D721Med (cell line): ENCODE data around the gene DMRTC1B.
A peak's percentile ranks its signal among the peaks of the same experiment; 100 is the strongest.
"Not testable (repeated sequence)": the region's sequence is repeated elsewhere in the genome, so short reads cannot be mapped to it uniquely, and the experiment has no call there.

Source experiments
- DNase-seq: peaks from one replicate; pipeline ENCODE4 v3.0.0; 2011; ENCODE audit warnings: low spot score; ENCODE audit not compliant: insufficient read length
- FAIRE-seq: peaks from 2 replicates; lab custom pipeline; 2011; peaks lifted over from hg19 to GRCh38; lab: Jason Lieb, UNC
- CTCF ChIP-seq: IDR thresholded peaks from 2 replicates; pipeline ENCODE4 v1.5.1; 2012; ENCODE audit warnings: mild to moderate bottlenecking, control low read depth; ENCODE audit not compliant: insufficient read depth; ENCODE audit errors: missing control alignments

DMRTC1B gene

GRCh38 chrX:72776653-72777466, at the start of gene DMRTC1B:
Gene DMRTC1B (plus strand): TSS chrX:72776890. CDS start chrX:72845136, 68,246 bp downstream.
- DNase-seq, FAIRE-seq: not testable (repeated sequence)

DNA sequence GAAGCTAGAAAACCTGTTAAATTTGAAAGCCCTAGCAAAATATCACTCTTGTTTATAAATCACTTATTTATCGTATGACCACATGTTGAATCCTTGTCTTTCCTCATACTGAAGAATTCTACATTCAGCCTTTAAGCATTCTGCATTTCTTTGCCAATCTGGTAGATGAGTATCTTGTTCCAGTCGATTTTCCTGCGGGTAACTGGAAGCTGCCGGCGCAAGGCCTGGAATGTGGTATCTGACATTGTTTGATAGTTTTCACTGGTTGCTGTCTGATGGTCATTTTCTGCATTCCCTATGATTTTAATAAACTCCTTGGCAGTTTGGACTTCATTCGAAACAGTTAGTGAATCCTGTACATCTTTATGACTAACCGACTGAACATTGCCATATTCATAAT, 48.8 kb upstream of the DMRTC1B start:
- FAIRE-seq (no peak), DNase-seq (no peak)
- TF ChIP-seq CTCF = no peak

DNA sequence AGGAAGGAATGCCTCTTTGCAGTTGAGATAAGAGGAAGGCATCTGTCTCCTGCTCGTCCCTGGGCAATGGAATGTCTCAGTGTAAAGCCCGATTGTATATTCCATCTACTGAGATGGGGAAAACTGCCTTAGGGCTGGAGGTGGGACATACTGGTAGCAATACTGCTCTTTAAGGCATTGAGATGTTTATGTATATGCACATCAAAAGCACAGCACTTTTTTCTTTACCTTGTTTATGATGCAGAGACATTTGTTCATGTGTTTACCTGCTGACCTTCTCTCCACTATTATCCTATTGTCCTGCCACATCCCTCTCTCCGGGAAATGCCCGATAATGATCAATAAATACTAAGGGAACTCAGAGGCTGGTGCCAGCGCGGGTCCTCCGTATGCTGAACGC, 43.1 kb upstream of the DMRTC1B start:
- DNase-seq, FAIRE-seq: not testable (repeated sequence)

DNA sequence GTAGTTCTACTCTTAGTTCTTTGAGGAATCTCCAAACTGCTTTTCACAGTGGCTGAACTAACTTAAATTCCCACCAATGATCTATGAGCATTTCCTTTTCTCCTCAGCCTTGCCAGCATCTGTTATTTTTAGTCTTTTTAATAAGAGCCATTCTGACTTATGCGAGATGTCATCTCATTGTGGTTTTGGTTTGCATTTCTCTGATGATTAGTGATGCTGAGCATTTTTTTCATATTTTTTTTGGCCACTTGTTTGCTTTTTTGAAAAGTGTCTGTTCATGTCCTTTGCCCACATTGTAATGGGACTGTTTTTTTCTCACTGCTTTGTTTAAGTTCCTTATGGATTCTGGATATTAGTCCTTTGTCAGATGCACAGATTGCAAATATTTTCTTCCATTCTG, 41.1 kb upstream of the DMRTC1B start:
- no peak for TF ChIP-seq CTCF

DNA sequence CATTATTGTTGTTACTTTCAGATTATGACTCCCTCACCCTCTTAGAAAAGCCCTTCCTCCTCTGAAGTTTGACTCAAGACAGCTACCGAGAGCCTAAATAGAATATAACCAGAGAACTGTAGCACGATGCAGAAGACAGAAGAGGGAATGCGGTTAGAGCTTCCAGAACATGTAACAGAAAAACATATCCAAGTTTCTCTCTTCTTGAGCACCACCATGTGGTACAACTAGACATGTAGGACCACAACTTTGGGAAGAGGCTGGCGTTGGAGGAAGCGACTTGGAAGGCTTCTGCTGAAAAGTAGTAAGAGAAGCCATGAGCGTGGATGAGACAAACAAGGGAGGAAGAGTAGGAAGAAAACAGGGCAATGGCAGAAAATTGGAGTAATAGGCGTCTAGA, 31.1 kb upstream of the DMRTC1B start:
- not testable (repeated sequence) for FAIRE-seq, DNase-seq

More for the DNA sequence above, 41.1 kb upstream of the DMRTC1B start:
- DNase-seq (no peak), FAIRE-seq (no peak)

- not testable (repeated sequence) for FAIRE-seq, DNase-seq
These were observed 28.1 kb upstream of the DMRTC1B start for GRCh38 chrX:72748545-72748944.

DNA sequence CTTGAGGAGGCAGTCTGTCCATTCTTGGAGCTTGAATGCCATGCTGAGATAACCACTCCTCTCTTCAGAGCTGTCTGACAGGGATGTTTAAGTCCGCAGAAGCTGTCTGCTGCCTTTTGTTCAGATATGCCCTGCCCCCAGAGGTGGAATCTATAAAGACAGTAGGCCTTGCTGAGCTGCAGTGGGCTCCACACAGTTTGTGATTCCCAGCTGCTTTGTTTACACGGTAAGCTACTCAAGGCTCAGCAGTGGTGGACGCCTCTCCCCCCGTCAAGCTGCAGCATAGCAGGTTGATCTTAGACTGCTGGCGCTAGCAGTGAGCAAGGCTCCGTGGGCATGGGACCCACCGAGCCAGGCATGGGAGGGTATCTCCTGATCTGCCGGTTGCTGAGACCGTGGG, 16.2 kb upstream of the DMRTC1B start:
- not testable (repeated sequence) for DNase-seq

DNA sequence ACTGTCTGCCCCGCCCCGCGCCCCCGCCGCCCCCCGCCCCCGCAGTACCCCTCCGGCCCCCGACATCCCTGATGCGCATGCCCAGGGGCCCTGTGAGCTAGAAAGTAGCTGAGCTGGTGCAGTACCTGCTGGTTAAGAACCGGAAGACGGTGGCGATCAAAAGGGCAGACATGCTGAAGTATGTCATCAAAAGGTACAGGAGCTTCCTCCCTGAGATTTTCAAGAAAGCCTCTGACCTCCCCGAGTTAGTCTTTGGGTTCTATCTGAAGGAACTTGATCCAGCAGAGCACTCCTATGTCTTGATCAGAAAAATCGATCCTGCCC, 739 bp downstream of the DMRTC1B start:
- peak; percentile 66 for FAIRE-seq
- not testable (repeated sequence) for DNase-seq

More for the DNA sequence above, 16.2 kb upstream of the DMRTC1B start:
- not testable (repeated sequence) for FAIRE-seq

GRCh38 chrX:72778146-72778545, 1.5 kb downstream of the DMRTC1B start:
- FAIRE-seq, DNase-seq: not testable (repeated sequence)

GRCh38 chrX:72782560-72782959, 5.9 kb downstream of the DMRTC1B start, which contains the start of gene FAM236B:
Gene FAM236B (minus strand): TSS chrX:72782660. CDS start chrX:72782560, 100 bp downstream.
- FAIRE-seq, DNase-seq: not testable (repeated sequence)

DNA sequence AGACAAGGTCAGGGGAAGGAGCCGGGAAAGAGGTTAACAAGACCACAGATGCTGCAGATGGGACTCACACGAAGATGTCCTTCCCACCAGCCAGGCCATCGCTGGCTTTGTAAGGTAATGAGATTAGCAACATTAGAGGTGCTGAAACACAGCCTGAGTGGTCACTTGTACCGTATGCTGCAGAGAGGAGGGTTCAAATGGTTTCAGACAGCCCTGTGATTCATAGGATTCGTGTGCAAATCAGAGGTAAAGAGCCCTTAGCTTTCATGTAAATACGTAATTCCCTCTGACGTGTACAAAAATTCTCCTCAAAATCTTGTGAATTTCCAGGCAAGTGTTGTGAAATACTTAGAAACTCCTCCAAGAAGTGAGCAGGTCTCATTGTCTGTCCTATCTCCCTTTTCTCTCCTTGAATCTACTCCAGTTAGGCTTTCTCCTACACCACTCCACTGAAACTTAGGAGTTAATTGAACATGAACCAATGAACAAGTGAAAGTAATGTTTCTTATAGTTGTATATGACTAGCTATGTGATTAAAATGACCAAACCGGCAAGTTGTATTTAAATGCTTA, 6.8 kb downstream of the DMRTC1B start:
- not testable (repeated sequence) for DNase-seq, FAIRE-seq

- not testable (repeated sequence) for DNase-seq, FAIRE-seq
These were observed 7.3 kb downstream of the DMRTC1B start for GRCh38 chrX:72783964-72784363.

GRCh38 chrX:72788142-72788541, 11.5 kb downstream of the DMRTC1B start:
- not testable (repeated sequence) for FAIRE-seq, DNase-seq

- not testable (repeated sequence) for FAIRE-seq, DNase-seq
These were observed 13.7 kb downstream of the DMRTC1B start for GRCh38 chrX:72790390-72790789.

- FAIRE-seq, DNase-seq: not testable (repeated sequence)
These were observed 31.4 kb downstream of the DMRTC1B start, which contains the start of gene FAM236D for GRCh38 chrX:72808110-72808509. Gene FAM236D (minus strand): TSS chrX:72808210. CDS start chrX:72808110, 100 bp downstream.

DNA sequence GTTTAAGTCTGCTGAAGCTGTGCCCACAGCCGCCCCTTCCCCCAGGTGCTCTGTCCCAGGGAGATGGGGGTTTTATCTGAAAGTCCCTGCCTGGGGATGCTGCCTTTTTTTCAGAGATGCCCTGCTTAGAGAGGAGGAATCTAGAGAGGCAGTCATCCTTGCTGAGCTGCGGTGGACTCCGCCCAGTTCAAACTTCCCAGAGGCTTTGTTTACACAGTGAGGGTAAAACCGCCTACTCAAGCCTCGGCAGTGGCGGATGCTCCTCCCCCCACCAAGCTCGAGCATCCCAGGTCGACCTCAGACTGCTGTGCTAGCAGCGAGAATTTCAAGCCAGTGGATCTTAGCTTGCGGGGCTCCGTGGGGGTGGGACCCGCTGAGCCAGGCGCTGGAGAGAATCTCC, 54.0 kb downstream of the DMRTC1B start:
- FAIRE-seq, DNase-seq: not testable (repeated sequence)

DNA sequence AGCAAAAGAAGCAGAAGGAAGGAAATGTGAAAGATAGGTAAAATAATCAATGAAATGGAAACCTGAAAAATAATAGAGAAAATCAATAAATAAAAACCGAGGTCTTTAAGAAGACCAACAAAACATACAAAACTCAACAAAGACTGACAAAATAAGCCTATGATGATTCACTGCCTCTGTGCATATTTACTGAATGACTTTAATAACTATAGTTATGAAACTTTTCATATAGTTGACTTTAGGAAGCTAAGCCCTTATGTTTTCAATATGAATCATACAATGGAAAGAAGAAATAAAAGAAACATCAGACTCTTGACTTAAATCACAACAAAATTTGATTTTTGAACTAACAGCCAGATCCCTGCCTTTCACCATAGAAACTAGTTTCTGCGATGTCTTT, 60.8 kb downstream of the DMRTC1B start:
- not testable (repeated sequence) for DNase-seq, FAIRE-seq
